Natural killer cell (primary cell): Measurements from ENCODE around the gene P2RX1. TPM values are rescaled to one million over a fixed set of nuclear protein-coding genes. Genes with fewer than 3 reads are reported as not detected.

ENCODE experiments used
- ATAC-seq, 3 donors: fragments of 150-1000 bp in 2 of 3; fragments of 200-7000 bp in 1 of 3; cut with Tn5 transposase; 1 replicate in 1 of 3; 2 replicates in 2 of 3; pipeline ENCODE4 v1.10.0; 2021; ENCODE audit warnings: mild to moderate bottlenecking in 2 of 3, moderate library complexity in 2 of 3
- DNase-seq, 2 donors: peaks; one replicate each; pipeline versions ENCODE4 v3.0.0 to v3.0.0-alpha.2; 2013 to 2021; ENCODE audit warnings: mixed read lengths in 1 of 2
- H3K27ac ChIP-seq: one replicate; pipeline ENCODE4 v1.5.1; 2013; ENCODE audit warnings: mild to moderate bottlenecking, low read length
- H3K27me3 ChIP-seq: one replicate; pipeline ENCODE4 v1.6.1; 2013; ENCODE audit warnings: low read length; ENCODE audit not compliant: control insufficient read depth, insufficient read depth
- H3K36me3 ChIP-seq: one replicate; pipeline ENCODE4 v1.6.1; 2013; ENCODE audit warnings: low read length; ENCODE audit not compliant: control insufficient read depth, insufficient read depth
- H3K4me1 ChIP-seq: one replicate; pipeline ENCODE4 v1.6.1; 2013; ENCODE audit warnings: low read length; ENCODE audit not compliant: control insufficient read depth, insufficient read depth
- H3K4me3 ChIP-seq: one replicate; pipeline ENCODE4 v1.5.1; 2013; ENCODE audit warnings: low read length
- H3K9me3 ChIP-seq: one replicate; pipeline ENCODE4 v1.6.1; 2013; ENCODE audit warnings: low read length; ENCODE audit not compliant: control insufficient read depth, insufficient read depth
- H3K27ac Mint-ChIP-seq, 2 donors: one replicate each; pipeline ENCODE4 v1.8.0; 2022; ENCODE audit warnings: mild to moderate bottlenecking in 2 of 2, mixed read lengths in 2 of 2, moderate library complexity in 1 of 2
- H3K27me3 Mint-ChIP-seq, 2 donors: one replicate each; pipeline ENCODE4 v1.8.0; 2022; ENCODE audit warnings: low read depth in 2 of 2, mixed read lengths in 2 of 2
- H3K36me3 Mint-ChIP-seq: one replicate; pipeline ENCODE4 v1.8.0; 2022; ENCODE audit warnings: mixed read lengths
- H3K4me1 Mint-ChIP-seq, 2 donors: one replicate each; pipeline ENCODE4 v1.8.0; 2022; ENCODE audit warnings: mixed read lengths in 2 of 2
- H3K4me3 Mint-ChIP-seq: one replicate; pipeline ENCODE4 v1.8.0; 2022; ENCODE audit warnings: mild to moderate bottlenecking, moderate library complexity, mixed read lengths
- H3K9me3 Mint-ChIP-seq, 2 donors: one replicate each; pipeline ENCODE4 v1.8.0; 2022; ENCODE audit warnings: mixed read lengths in 2 of 2
- WGBS: methylation state at CpG from one replicate; pipeline ENCODE4 v1.1.7; 2013; ENCODE audit warnings: missing lambda C conversion rate; ENCODE audit not compliant: insufficient coverage; 5-methylcytosine and 5-hydroxymethylcytosine counted together
- intact Hi-C: fragments of 100-400 bp; cut with micrococcal nuclease; formaldehyde crosslinking; loops from one replicate; pipeline ENCODE4 v1.14.2; 2022
- total RNA-seq, 4 donors: library from RNA; stranded (reverse); fragments of 120-200 nt in 1 of 4; gene quantifications; one replicate each; pipeline versions ENCODE4 v1.2.3 to v1.2.4, GENCODE V29; 2013 to 2022
- TF ChIP-seq, protein P1 (sequence below): fragments of 200-600 bp; IDR thresholded peaks from one replicate; pipeline ENCODE4 v1.8.0; 2022; ENCODE audit warnings: antibody characterized with exemption

P2RX1 gene
- total RNA-seq, 3 donors from 2014 or later (not counting 1 experiment from before 2014, with no cell fraction given) = 2.3 to 15.3 (median 13.4) TPM

DNA sequence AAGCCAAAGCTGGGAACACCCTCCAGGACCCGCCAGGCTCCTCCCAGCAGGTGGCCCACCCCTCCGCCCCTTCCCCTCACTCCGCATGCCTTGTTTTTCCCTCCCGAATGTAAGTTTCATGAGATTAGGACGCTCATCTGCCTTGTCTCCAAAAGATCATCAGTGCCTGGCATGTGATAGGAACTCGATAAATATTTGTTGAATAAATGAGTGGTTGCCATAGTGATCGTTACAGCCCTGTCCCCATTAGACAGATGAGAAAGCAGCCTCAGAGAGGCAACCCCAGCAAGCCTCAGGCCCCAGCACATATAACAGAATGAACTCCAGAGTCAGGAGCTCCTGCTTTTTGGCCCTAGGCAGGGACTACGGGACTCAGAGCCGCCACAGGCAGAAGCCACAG, 28.5 kb downstream of the P2RX1 start:
- Mint-ChIP-seq H3K27me3 (no peaks in the 10 kb centered on the region), H3K4me1 (peaks cover 23 to 46% of the 10 kb centered on the region in 2 donors), H3K36me3 (no peaks in the 10 kb centered on the region), H3K4me3 (peak overlapping the region; percentile 47), H3K27ac (peak overlapping the region in 1 of 2 donors; percentile 76), H3K9me3 (no peaks in the 10 kb centered on the region)
- DNase-seq (peak in 1 of 2 donors; percentile 15), ATAC-seq (no peak)
- Histone ChIP-seq H3K27me3 (no peaks in the 10 kb centered on the region), H3K27ac (no peak overlapping the region), H3K36me3 (no peaks in the 10 kb centered on the region), H3K9me3 (no peaks in the 10 kb centered on the region), H3K4me3 (no peak overlapping the region), H3K4me1 (peaks cover 28% of the 10 kb centered on the region)
- TF ChIP-seq, protein P1, sequence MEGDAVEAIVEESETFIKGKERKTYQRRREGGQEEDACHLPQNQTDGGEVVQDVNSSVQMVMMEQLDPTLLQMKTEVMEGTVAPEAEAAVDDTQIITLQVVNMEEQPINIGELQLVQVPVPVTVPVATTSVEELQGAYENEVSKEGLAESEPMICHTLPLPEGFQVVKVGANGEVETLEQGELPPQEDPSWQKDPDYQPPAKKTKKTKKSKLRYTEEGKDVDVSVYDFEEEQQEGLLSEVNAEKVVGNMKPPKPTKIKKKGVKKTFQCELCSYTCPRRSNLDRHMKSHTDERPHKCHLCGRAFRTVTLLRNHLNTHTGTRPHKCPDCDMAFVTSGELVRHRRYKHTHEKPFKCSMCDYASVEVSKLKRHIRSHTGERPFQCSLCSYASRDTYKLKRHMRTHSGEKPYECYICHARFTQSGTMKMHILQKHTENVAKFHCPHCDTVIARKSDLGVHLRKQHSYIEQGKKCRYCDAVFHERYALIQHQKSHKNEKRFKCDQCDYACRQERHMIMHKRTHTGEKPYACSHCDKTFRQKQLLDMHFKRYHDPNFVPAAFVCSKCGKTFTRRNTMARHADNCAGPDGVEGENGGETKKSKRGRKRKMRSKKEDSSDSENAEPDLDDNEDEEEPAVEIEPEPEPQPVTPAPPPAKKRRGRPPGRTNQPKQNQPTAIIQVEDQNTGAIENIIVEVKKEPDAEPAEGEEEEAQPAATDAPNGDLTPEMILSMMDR = no peak
- intact Hi-C loops = no loop called here
- 95% methylated on average over 9 of the region's 9 CpGs for WGBS

GRCh38 chr17:3887394-3887793, 28.9 kb downstream of the P2RX1 start:
- peak overlapping the region; percentile 37 for H3K4me3 Mint-ChIP-seq
- no peaks in the 10 kb centered on the region for H3K27me3 Mint-ChIP-seq
- Histone ChIP-seq H3K27ac (no peak overlapping the region), H3K4me1 (peaks cover 28% of the 10 kb centered on the region), H3K36me3 (no peaks in the 10 kb centered on the region), H3K9me3 (no peaks in the 10 kb centered on the region), H3K4me3 (no peak overlapping the region), H3K27me3 (no peaks in the 10 kb centered on the region)
- WGBS = 89% methylated on average over 2 of the region's 2 CpGs
- peaks cover 23 to 46% of the 10 kb centered on the region in 2 donors for H3K4me1 Mint-ChIP-seq
- DNase-seq = no peak
- intact Hi-C loops = no loop called here
- no peaks in the 10 kb centered on the region for H3K9me3 Mint-ChIP-seq
- no peaks in the 10 kb centered on the region for H3K36me3 Mint-ChIP-seq
- ATAC-seq = no peak
- H3K27ac Mint-ChIP-seq = peak overlapping the region; percentile 53 to 76
- TF ChIP-seq, protein P1 = no peak

DNA sequence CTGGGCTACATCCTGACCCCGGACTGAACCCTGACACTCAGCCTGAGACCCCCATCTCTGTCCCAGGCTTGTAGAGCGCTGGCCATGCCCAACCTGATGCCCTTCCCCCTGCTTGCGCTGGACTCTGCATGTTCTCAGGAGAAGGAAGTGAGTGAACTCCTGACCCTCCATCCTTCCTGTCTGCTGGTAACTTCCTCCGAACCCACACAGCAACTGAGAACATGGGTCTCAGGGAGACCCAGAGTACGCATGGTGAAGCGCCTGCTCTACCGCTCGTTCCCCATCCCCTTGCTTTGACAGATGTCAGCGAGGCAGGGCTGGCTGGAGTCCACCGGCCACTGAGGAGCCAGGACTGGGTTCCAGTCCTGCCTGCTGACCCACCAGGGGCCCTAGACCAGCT, 29.5 kb downstream of the P2RX1 start:
- WGBS = 41% methylated on average over 10 of the region's 10 CpGs
- H3K27ac Mint-ChIP-seq = peak overlapping the region; percentile 53 to 76
- no peaks in the 10 kb centered on the region for H3K27me3 Mint-ChIP-seq
- intact Hi-C loops = no loop called here
- Histone ChIP-seq H3K27me3 (no peaks in the 10 kb centered on the region), H3K4me3 (no peak overlapping the region), H3K9me3 (no peaks in the 10 kb centered on the region), H3K27ac (no peak overlapping the region), H3K36me3 (no peaks in the 10 kb centered on the region), H3K4me1 (peaks cover 23% of the 10 kb centered on the region)
- ATAC-seq (peak; percentile 51 to 73 (median 66)), DNase-seq (peak in 1 of 2 donors; percentile 48)
- H3K36me3 Mint-ChIP-seq = no peaks in the 10 kb centered on the region
- TF ChIP-seq, protein P1 = no peak
- no peaks in the 10 kb centered on the region for H3K9me3 Mint-ChIP-seq
- H3K4me3 Mint-ChIP-seq = peak overlapping the region; percentile 37
- H3K4me1 Mint-ChIP-seq = peaks cover 21 to 40% of the 10 kb centered on the region in 2 donors

- no peaks in the 10 kb centered on the region for H3K27me3 Mint-ChIP-seq
- TF ChIP-seq, protein P1 = no peak
- Histone ChIP-seq H3K27ac (no peak overlapping the region), H3K4me1 (peaks cover 18% of the 10 kb centered on the region), H3K36me3 (no peaks in the 10 kb centered on the region), H3K27me3 (no peaks in the 10 kb centered on the region), H3K9me3 (no peaks in the 10 kb centered on the region), H3K4me3 (no peak overlapping the region)
- H3K9me3 Mint-ChIP-seq = no peaks in the 10 kb centered on the region
- peaks cover 13 to 32% of the 10 kb centered on the region in 2 donors for H3K4me1 Mint-ChIP-seq
- no peak for DNase-seq
- intact Hi-C loops = no loop called here
- no peak overlapping the region for H3K4me3 Mint-ChIP-seq
- no peaks in the 10 kb centered on the region for H3K36me3 Mint-ChIP-seq
- peak overlapping the region in 1 of 2 donors; percentile 76 for H3K27ac Mint-ChIP-seq
- no peak for ATAC-seq
- WGBS = 96% methylated on average over 4 of the region's 4 CpGs
Observed at GRCh38 chr17:3885970-3886369, 30.3 kb downstream of the P2RX1 start.
